ENCODE measurements around the gene FOSL1. TPM values are rescaled to one million over a fixed set of nuclear protein-coding genes. Genes with fewer than 3 reads are reported as not detected.
A peak's percentile ranks its signal among the peaks of the same experiment; 100 is the strongest.

The FOSL1 gene
- 0.15 TPM for polyA plus RNA-seq
- long read RNA-seq, donor 1, result 0 reads
- long read RNA-seq, donor 2, result 0 reads
- long read RNA-seq, donor 3, result 0 reads
- long read RNA-seq, donor 4, result 0 reads
- long read RNA-seq, donor 5, result 0 reads
- long read RNA-seq, donor 6, partial matches to known transcripts, result 0 of 1 reads
- long read RNA-seq, donor 6, other reads (novel, unspliced or antisense), result 0 of 1 reads
- long read RNA-seq, donor 7, result 0 reads
- long read RNA-seq, donor 8, partial matches to known transcripts, result 6 of 6 reads
- long read RNA-seq, donor 8, other reads (novel, unspliced or antisense), result 0 of 6 reads
- long read RNA-seq, donor 9, result 0 reads
- long read RNA-seq, donor 10, result 0 reads
- long read RNA-seq, donor 11, result 0 reads

GRCh38 chr11:65900125-65900898 lies at the start of gene FOSL1:
TSS of gene FOSL1 (minus strand) at chr11:65900388. CDS start at chr11:65900339, 49 bp downstream.
- H3K27ac ChIP-seq (ENCODE audit: low read length), result no peak within 1 kb of the TSS
- no peaks in the 10 kb centered on the region for H3K36me3 ChIP-seq (ENCODE audit: control insufficient read depth, insufficient read depth, low read length)
- peaks cover 9% of the 10 kb centered on the region for H3K4me1 ChIP-seq (ENCODE audit: control insufficient read depth, insufficient read depth, low read length)
- peaks cover 84% of the 10 kb centered on the region for H3K27me3 ChIP-seq (ENCODE audit: control insufficient read depth, insufficient read depth, low read length)
- peak within 1 kb of the TSS; percentile 24 for H3K4me3 ChIP-seq (ENCODE audit: low read length)
- H3K9me3 ChIP-seq (ENCODE audit: control insufficient read depth, low read depth, low read length), result peaks cover 9% of the 10 kb centered on the region
- peak; percentile 89 to 94 for DNase-seq
- WGBS (ENCODE audit: insufficient coverage, low lambda C conversion rate), result no CpG with 5 or more reads among the region's 80 CpGs

- no peaks in the 10 kb centered on the region for H3K4me1 ChIP-seq (ENCODE audit: control insufficient read depth, insufficient read depth, low read length)
- H3K4me3 ChIP-seq (ENCODE audit: low read length), result no peak overlapping the region
- no peak for DNase-seq
- WGBS (ENCODE audit: insufficient coverage, low lambda C conversion rate), result no CpG with 5 or more reads among the region's 12 CpGs
- H3K9me3 ChIP-seq (ENCODE audit: control insufficient read depth, low read depth, low read length), result no peaks in the 10 kb centered on the region
- no peak overlapping the region for H3K27ac ChIP-seq (ENCODE audit: low read length)
- peaks cover 5% of the 10 kb centered on the region for H3K27me3 ChIP-seq (ENCODE audit: control insufficient read depth, insufficient read depth, low read length)
- H3K36me3 ChIP-seq (ENCODE audit: control insufficient read depth, insufficient read depth, low read length), result no peaks in the 10 kb centered on the region
Measured at GRCh38 chr11:65947603-65948125, 47.5 kb upstream of the FOSL1 start.

- Histone ChIP-seq H3K36me3 (ENCODE audit: control insufficient read depth, insufficient read depth, low read length) (no peaks in the 10 kb centered on the region), H3K27me3 (ENCODE audit: control insufficient read depth, insufficient read depth, low read length) (peaks cover 10% of the 10 kb centered on the region), H3K27ac (ENCODE audit: low read length) (no peak overlapping the region), H3K9me3 (ENCODE audit: control insufficient read depth, low read depth, low read length) (no peaks in the 10 kb centered on the region), H3K4me3 (ENCODE audit: low read length) (no peak overlapping the region), H3K4me1 (ENCODE audit: control insufficient read depth, insufficient read depth, low read length) (no peaks in the 10 kb centered on the region)
- no CpG with 5 or more reads among the region's 13 CpGs for WGBS (ENCODE audit: insufficient coverage, low lambda C conversion rate)
- DNase-seq, result no peak
Measured at GRCh38 chr11:65947133-65947532, 46.9 kb upstream of the FOSL1 start.

GRCh38 chr11:65946655-65947054 lies 46.5 kb upstream of the FOSL1 start:
- H3K36me3 ChIP-seq (ENCODE audit: control insufficient read depth, insufficient read depth, low read length), result no peaks in the 10 kb centered on the region
- no peaks in the 10 kb centered on the region for H3K9me3 ChIP-seq (ENCODE audit: control insufficient read depth, low read depth, low read length)
- WGBS (ENCODE audit: insufficient coverage, low lambda C conversion rate), result no CpG with 5 or more reads among the region's 4 CpGs
- no peaks in the 10 kb centered on the region for H3K4me1 ChIP-seq (ENCODE audit: control insufficient read depth, insufficient read depth, low read length)
- H3K27me3 ChIP-seq (ENCODE audit: control insufficient read depth, insufficient read depth, low read length), result peaks cover 10% of the 10 kb centered on the region
- H3K4me3 ChIP-seq (ENCODE audit: low read length), result no peak overlapping the region
- no peak overlapping the region for H3K27ac ChIP-seq (ENCODE audit: low read length)
- DNase-seq, result no peak

- H3K9me3 ChIP-seq (ENCODE audit: control insufficient read depth, low read depth, low read length), result no peaks in the 10 kb centered on the region
- peaks cover 10% of the 10 kb centered on the region for H3K27me3 ChIP-seq (ENCODE audit: control insufficient read depth, insufficient read depth, low read length)
- H3K27ac ChIP-seq (ENCODE audit: low read length), result no peak overlapping the region
- no CpG with 5 or more reads among the region's 11 CpGs for WGBS (ENCODE audit: insufficient coverage, low lambda C conversion rate)
- DNase-seq, result no peak
- H3K4me3 ChIP-seq (ENCODE audit: low read length), result no peak overlapping the region
- H3K36me3 ChIP-seq (ENCODE audit: control insufficient read depth, insufficient read depth, low read length), result no peaks in the 10 kb centered on the region
- no peaks in the 10 kb centered on the region for H3K4me1 ChIP-seq (ENCODE audit: control insufficient read depth, insufficient read depth, low read length)
Measured at GRCh38 chr11:65945941-65946558, 45.9 kb upstream of the FOSL1 start.

GRCh38 chr11:65945430-65945911 lies 45.3 kb upstream of the FOSL1 start, which contains the start of gene TSGA10IP:
TSS of gene TSGA10IP (plus strand) at chr11:65945480. CDS start at chr11:65945676, 196 bp downstream.
- Histone ChIP-seq H3K27me3 (ENCODE audit: control insufficient read depth, insufficient read depth, low read length) (peaks cover 10% of the 10 kb centered on the region), H3K36me3 (ENCODE audit: control insufficient read depth, insufficient read depth, low read length) (no peaks in the 10 kb centered on the region), H3K4me3 (ENCODE audit: low read length) (no peak within 1 kb of the TSS), H3K9me3 (ENCODE audit: control insufficient read depth, low read depth, low read length) (no peaks in the 10 kb centered on the region), H3K4me1 (ENCODE audit: control insufficient read depth, insufficient read depth, low read length) (no peaks in the 10 kb centered on the region), H3K27ac (ENCODE audit: low read length) (no peak within 1 kb of the TSS)
- no peak for DNase-seq
- no CpG with 5 or more reads among the region's 13 CpGs for WGBS (ENCODE audit: insufficient coverage, low lambda C conversion rate)

GRCh38 chr11:65944767-65945166 lies 44.6 kb upstream of the FOSL1 start:
- WGBS (ENCODE audit: insufficient coverage, low lambda C conversion rate), result no CpG with 5 or more reads among the region's 8 CpGs

GRCh38 chr11:65944191-65944590 lies 44.0 kb upstream of the FOSL1 start:
- H3K9me3 ChIP-seq (ENCODE audit: control insufficient read depth, low read depth, low read length), result no peaks in the 10 kb centered on the region
- no peak for DNase-seq
- H3K4me1 ChIP-seq (ENCODE audit: control insufficient read depth, insufficient read depth, low read length), result no peaks in the 10 kb centered on the region
- no peaks in the 10 kb centered on the region for H3K36me3 ChIP-seq (ENCODE audit: control insufficient read depth, insufficient read depth, low read length)
- WGBS (ENCODE audit: insufficient coverage, low lambda C conversion rate), result no CpG with 5 or more reads among the region's 8 CpGs
- H3K4me3 ChIP-seq (ENCODE audit: low read length), result no peak overlapping the region
- H3K27ac ChIP-seq (ENCODE audit: low read length), result no peak overlapping the region
- peaks cover 10% of the 10 kb centered on the region for H3K27me3 ChIP-seq (ENCODE audit: control insufficient read depth, insufficient read depth, low read length)

More at GRCh38 chr11:65944767-65945166, 44.6 kb upstream of the FOSL1 start:
- no peaks in the 10 kb centered on the region for H3K9me3 ChIP-seq (ENCODE audit: control insufficient read depth, low read depth, low read length)
- no peaks in the 10 kb centered on the region for H3K36me3 ChIP-seq (ENCODE audit: control insufficient read depth, insufficient read depth, low read length)
- H3K27ac ChIP-seq (ENCODE audit: low read length), result no peak overlapping the region
- H3K4me1 ChIP-seq (ENCODE audit: control insufficient read depth, insufficient read depth, low read length), result no peaks in the 10 kb centered on the region
- H3K27me3 ChIP-seq (ENCODE audit: control insufficient read depth, insufficient read depth, low read length), result peaks cover 10% of the 10 kb centered on the region
- no peak for DNase-seq
- no peak overlapping the region for H3K4me3 ChIP-seq (ENCODE audit: low read length)

- H3K27me3 ChIP-seq (ENCODE audit: control insufficient read depth, insufficient read depth, low read length), result peaks cover 7% of the 10 kb centered on the region
- H3K9me3 ChIP-seq (ENCODE audit: control insufficient read depth, low read depth, low read length), result no peaks in the 10 kb centered on the region
- no peaks in the 10 kb centered on the region for H3K36me3 ChIP-seq (ENCODE audit: control insufficient read depth, insufficient read depth, low read length)
- no peak for DNase-seq
- no CpG with 5 or more reads among the region's 7 CpGs for WGBS (ENCODE audit: insufficient coverage, low lambda C conversion rate)
- no peak overlapping the region for H3K4me3 ChIP-seq (ENCODE audit: low read length)
- H3K4me1 ChIP-seq (ENCODE audit: control insufficient read depth, insufficient read depth, low read length), result no peaks in the 10 kb centered on the region
- H3K27ac ChIP-seq (ENCODE audit: low read length), result no peak overlapping the region
Measured at GRCh38 chr11:65942531-65942930, 42.3 kb upstream of the FOSL1 start.

- WGBS (ENCODE audit: insufficient coverage, low lambda C conversion rate), result no CpG with 5 or more reads among the region's 9 CpGs
- Histone ChIP-seq H3K4me3 (ENCODE audit: low read length) (no peak overlapping the region), H3K27me3 (ENCODE audit: control insufficient read depth, insufficient read depth, low read length) (peaks cover 5% of the 10 kb centered on the region), H3K36me3 (ENCODE audit: control insufficient read depth, insufficient read depth, low read length) (no peaks in the 10 kb centered on the region), H3K9me3 (ENCODE audit: control insufficient read depth, low read depth, low read length) (no peaks in the 10 kb centered on the region), H3K4me1 (ENCODE audit: control insufficient read depth, insufficient read depth, low read length) (no peaks in the 10 kb centered on the region), H3K27ac (ENCODE audit: low read length) (no peak overlapping the region)
- DNase-seq, result no peak
Measured at GRCh38 chr11:65941720-65942310, 41.6 kb upstream of the FOSL1 start.

Data from large intestine (tissue), 12 donors.